ENCODE data around the gene TUBA4A.

The TUBA4A gene

GRCh38 chr2:219214786-219215185 lies 38.9 kb downstream of the TUBA4A start:
- no peak for TF ChIP-seq CTCF (IDR thresholded peaks at IDR 0.05; ENCODE audit: borderline replicate concordance, insufficient read depth, low read depth, low read length)
- H3K4me3 ChIP-seq (ENCODE audit: low read depth, low read length) = no peak overlapping the region

- no peak for TF ChIP-seq CTCF (IDR thresholded peaks at IDR 0.05; ENCODE audit: borderline replicate concordance, insufficient read depth, low read depth, low read length)
These were observed 39.6 kb downstream of the TUBA4A start for GRCh38 chr2:219214141-219214540.

GRCh38 chr2:219213486-219214071 lies 40.1 kb downstream of the TUBA4A start:
- H3K4me3 ChIP-seq (ENCODE audit: low read depth, low read length) = no peak overlapping the region
- no peak for TF ChIP-seq CTCF (IDR thresholded peaks at IDR 0.05; ENCODE audit: borderline replicate concordance, insufficient read depth, low read depth, low read length)

More at GRCh38 chr2:219214141-219214540, 39.6 kb downstream of the TUBA4A start:
- no peak overlapping the region for H3K4me3 ChIP-seq (ENCODE audit: low read depth, low read length)

GRCh38 chr2:219213026-219213415 lies 40.7 kb downstream of the TUBA4A start:
- TF ChIP-seq CTCF (IDR thresholded peaks at IDR 0.05; ENCODE audit: borderline replicate concordance, insufficient read depth, low read depth, low read length) = no peak
- no peak overlapping the region for H3K4me3 ChIP-seq (ENCODE audit: low read depth, low read length)

GRCh38 chr2:219210886-219211362 lies 42.8 kb downstream of the TUBA4A start:
- TF ChIP-seq CTCF (IDR thresholded peaks at IDR 0.05; ENCODE audit: borderline replicate concordance, insufficient read depth, low read depth, low read length) = no peak
- no peak overlapping the region for H3K4me3 ChIP-seq (ENCODE audit: low read depth, low read length)

- TF ChIP-seq CTCF (IDR thresholded peaks at IDR 0.05; ENCODE audit: borderline replicate concordance, insufficient read depth, low read depth, low read length) = no peak
- H3K4me3 ChIP-seq (ENCODE audit: low read depth, low read length) = no peak overlapping the region
These were observed 43.4 kb downstream of the TUBA4A start for GRCh38 chr2:219210196-219210885.
